Osteocyte (in vitro differentiated cells): ENCODE data around the gene UCN3. TPM values are rescaled to one million over a fixed set of nuclear protein-coding genes. Genes with fewer than 3 reads are reported as not detected.
"Not testable (repeated sequence)": the region's sequence is repeated elsewhere in the genome, so short reads cannot be mapped to it uniquely, and the experiment has no call there.

Experiments
- DNase-seq: peaks from one replicate; pipeline ENCODE4 v3.0.0; 2021; ENCODE audit warnings: mixed read lengths; ENCODE audit not compliant: unreplicated experiment; ENCODE audit errors: extremely low spot score
- H3K27ac Mint-ChIP-seq: one replicate; pipeline ENCODE4 v1.8.0; 2021; ENCODE audit warnings: mild to moderate bottlenecking, mixed read lengths; ENCODE audit not compliant: unreplicated experiment
- H3K27me3 Mint-ChIP-seq: one replicate; pipeline ENCODE4 v1.8.0; 2021; ENCODE audit warnings: mixed read lengths; ENCODE audit not compliant: unreplicated experiment
- H3K36me3 Mint-ChIP-seq: one replicate; pipeline ENCODE4 v1.8.0; 2021; ENCODE audit warnings: mixed read lengths; ENCODE audit not compliant: unreplicated experiment
- H3K4me1 Mint-ChIP-seq: one replicate; pipeline ENCODE4 v1.8.0; 2021; ENCODE audit warnings: mixed read lengths; ENCODE audit not compliant: unreplicated experiment
- H3K4me3 Mint-ChIP-seq: one replicate; pipeline ENCODE4 v1.8.0; 2021; ENCODE audit warnings: mild to moderate bottlenecking, moderate library complexity, mixed read lengths; ENCODE audit not compliant: unreplicated experiment
- H3K9me3 Mint-ChIP-seq: one replicate; pipeline ENCODE4 v1.8.0; 2021; ENCODE audit warnings: mixed read lengths; ENCODE audit not compliant: unreplicated experiment
- total RNA-seq: library from RNA; stranded (reverse); gene quantifications from 2 replicates; pipeline ENCODE4 v1.2.1, GENCODE V29; 2021
- TF ChIP-seq, protein P1 (sequence below): fragments of 200-600 bp; sonication (generic); IDR thresholded peaks from 2 replicates; pipeline ENCODE4 v1.5.0; 2021; ENCODE audit warnings: antibody characterized with exemption, mild to moderate bottlenecking, moderate library complexity

The UCN3 gene
- total RNA-seq, 1 donor from 2014 or later: not detected

DNA sequence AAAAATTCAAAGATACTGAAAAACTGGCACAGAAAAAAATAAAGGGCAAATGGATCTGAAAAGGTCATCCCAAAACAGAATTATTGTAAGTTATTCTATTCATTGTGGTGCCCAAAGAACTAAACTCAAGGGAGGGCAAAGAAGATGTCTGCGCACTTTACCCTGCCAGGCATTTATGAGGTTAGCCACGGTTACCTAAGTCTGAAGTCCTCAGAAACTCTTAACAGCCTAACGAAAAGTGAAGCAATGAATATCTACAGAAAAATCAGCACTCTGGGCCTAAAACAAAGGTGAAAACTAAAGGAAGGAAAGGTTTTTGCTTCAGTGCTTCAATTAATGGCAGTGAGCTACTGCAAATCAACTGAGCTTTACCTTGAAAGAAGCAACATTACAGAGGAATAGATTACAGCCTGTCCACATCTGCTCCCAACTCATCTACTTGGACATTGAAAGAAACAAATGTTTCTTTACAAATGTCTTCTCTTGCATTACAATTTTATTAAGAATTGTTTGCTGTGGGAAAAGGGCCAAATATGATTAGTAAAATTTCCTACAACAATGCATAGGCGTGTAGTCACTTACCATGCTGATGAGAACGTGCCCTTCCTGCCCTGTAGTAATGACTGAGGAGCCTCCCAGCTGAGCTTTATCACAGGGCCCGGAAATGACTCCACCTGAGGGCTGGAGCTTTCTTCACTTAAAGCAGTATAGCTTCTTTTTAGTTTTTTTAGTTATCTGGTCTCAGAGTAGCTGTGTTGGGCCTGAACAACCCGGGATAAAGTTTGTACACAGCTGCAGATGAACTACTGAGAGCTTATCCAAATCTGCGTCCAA lies 39.7 kb downstream of the UCN3 start, which contains the start of gene TUBAL3:
TUBAL3 (minus strand) TSS at position 621 of the 834 bp plus-strand sequence; CDS start at position 585, 36 bp downstream.
- no peak within 1 kb of the TSS for H3K4me3 Mint-ChIP-seq

DNA sequence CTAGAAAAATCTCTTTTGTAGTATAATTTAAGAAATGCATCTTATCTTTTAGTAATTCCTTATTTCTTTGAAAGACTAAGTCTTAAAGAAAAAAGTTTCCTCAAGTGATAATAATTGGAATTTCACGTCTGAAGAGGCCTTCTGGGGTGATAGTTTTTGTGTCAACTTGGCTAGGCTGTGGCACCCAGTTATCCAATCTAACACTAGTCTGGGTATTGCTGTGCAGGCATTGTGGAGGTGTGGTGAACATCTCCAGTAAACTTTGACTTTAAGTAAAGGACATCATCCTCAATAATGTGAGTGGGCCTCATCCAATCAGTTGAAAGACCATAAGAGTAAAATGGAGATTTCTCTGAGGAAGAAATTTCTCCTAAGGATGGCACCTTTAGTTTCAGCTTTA lies 42.2 kb downstream of the UCN3 start:
- H3K27me3 Mint-ChIP-seq: peaks cover 55% of the 10 kb centered on the region
- TF ChIP-seq, protein P1, sequence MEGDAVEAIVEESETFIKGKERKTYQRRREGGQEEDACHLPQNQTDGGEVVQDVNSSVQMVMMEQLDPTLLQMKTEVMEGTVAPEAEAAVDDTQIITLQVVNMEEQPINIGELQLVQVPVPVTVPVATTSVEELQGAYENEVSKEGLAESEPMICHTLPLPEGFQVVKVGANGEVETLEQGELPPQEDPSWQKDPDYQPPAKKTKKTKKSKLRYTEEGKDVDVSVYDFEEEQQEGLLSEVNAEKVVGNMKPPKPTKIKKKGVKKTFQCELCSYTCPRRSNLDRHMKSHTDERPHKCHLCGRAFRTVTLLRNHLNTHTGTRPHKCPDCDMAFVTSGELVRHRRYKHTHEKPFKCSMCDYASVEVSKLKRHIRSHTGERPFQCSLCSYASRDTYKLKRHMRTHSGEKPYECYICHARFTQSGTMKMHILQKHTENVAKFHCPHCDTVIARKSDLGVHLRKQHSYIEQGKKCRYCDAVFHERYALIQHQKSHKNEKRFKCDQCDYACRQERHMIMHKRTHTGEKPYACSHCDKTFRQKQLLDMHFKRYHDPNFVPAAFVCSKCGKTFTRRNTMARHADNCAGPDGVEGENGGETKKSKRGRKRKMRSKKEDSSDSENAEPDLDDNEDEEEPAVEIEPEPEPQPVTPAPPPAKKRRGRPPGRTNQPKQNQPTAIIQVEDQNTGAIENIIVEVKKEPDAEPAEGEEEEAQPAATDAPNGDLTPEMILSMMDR: no peak
- no peaks in the 10 kb centered on the region for H3K4me1 Mint-ChIP-seq
- DNase-seq: no peak
- no peak overlapping the region for H3K4me3 Mint-ChIP-seq
- H3K9me3 Mint-ChIP-seq: no peaks in the 10 kb centered on the region
- H3K27ac Mint-ChIP-seq: no peak overlapping the region
- H3K36me3 Mint-ChIP-seq: peaks cover 3% of the 10 kb centered on the region

More for the DNA sequence above, 39.7 kb downstream of the UCN3 start, which contains the start of gene TUBAL3:
- DNase-seq: no peak
- Mint-ChIP-seq H3K36me3 (peaks cover 3% of the 10 kb centered on the region), H3K4me1 (no peaks in the 10 kb centered on the region), H3K27me3 (peaks cover 54% of the 10 kb centered on the region), H3K27ac (no peak within 1 kb of the TSS), H3K9me3 (no peaks in the 10 kb centered on the region)
- TF ChIP-seq, protein P1: no peak

DNA sequence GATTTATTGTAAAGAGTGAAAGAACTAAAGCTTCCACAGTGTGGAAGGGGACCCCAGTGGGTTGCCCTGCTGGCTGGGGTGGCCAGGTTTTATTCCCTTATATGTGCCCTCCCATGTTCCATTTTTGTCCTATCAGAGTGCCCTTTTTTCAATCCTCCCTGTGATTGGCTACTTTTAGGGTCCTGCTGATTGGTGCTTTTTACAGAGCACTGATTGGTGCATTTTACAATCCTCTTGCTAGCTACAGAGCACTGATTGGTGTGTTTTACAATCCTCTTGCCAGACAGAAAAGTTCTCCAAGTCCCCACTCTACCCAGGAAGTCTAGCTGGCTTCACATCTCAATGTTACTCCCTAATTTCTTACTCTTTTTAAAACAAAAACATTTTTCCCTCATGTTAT lies 46.0 kb downstream of the UCN3 start:
- not testable (repeated sequence) for H3K4me3 Mint-ChIP-seq, DNase-seq, H3K36me3 Mint-ChIP-seq, H3K9me3 Mint-ChIP-seq, H3K4me1 Mint-ChIP-seq, H3K27ac Mint-ChIP-seq
- H3K27me3 Mint-ChIP-seq: peaks cover 26% of the 10 kb centered on the region

DNA sequence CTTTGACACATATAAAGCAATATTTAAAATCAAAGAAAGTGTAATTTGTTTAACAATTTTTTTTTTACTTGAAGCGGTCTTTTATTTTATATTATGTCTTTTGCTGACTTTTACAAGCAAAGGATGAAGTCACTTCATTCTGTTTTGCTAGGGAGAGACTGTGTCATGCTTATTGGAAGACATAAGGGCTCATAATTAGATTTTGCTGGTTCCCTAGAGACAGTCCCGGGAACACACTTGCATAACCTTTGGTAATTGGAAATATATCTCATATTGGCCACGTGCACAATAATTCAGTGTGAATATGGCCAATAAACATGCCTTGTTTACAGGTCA lies 47.1 kb downstream of the UCN3 start:
- Mint-ChIP-seq H3K36me3 (peaks cover 3% of the 10 kb centered on the region), H3K27me3 (peaks cover 26% of the 10 kb centered on the region), H3K27ac (no peak overlapping the region), H3K9me3 (no peaks in the 10 kb centered on the region), H3K4me3 (peak overlapping the region; percentile 71), H3K4me1 (peaks cover 3% of the 10 kb centered on the region)
- TF ChIP-seq, protein P1: no peak
- DNase-seq: no peak

DNA sequence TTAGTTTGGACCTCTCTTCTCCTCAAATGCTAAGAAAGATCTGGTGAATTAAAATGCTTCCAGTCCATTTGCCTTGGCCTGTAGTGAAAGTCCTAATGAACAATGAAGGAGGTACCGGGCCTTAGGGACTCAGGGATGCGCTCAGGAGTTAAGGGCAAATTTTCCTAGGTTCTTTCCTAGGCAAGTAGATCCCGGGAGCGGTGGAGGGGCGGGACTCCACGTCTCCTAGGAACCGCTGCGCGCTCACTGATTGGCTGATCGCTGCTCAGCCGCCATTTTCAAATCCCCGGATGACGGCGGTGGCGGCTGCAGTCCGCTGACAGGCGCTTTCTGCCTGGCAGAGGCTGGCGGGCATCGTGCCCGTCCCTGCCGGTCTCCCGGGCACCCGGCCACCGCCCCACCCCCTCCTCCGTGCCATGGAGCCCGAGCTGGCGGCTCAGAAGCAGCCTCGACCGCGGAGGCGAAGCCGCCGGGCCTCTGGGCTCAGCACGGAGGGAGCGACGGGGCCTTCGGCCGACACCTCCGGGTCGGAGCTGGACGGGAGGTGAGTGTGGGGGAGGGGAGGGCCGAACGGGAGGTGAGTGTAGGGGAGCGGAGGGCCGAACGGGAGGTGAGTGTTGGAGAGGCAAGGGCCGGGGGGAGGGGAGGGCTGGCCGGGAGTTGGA lies 47.6 kb downstream of the UCN3 start, which contains the start of gene NET1:
NET1 (plus strand) TSS at position 281 of the 665 bp plus-strand sequence; CDS start at position 417, 136 bp downstream.
- no peak within 1 kb of the TSS for H3K27ac Mint-ChIP-seq
- peaks cover 3% of the 10 kb centered on the region for H3K4me1 Mint-ChIP-seq
- no peaks in the 10 kb centered on the region for H3K9me3 Mint-ChIP-seq
- H3K36me3 Mint-ChIP-seq: peaks cover 4% of the 10 kb centered on the region
- DNase-seq: peak; percentile 96
- H3K27me3 Mint-ChIP-seq: peaks cover 26% of the 10 kb centered on the region
- H3K4me3 Mint-ChIP-seq: peak within 1 kb of the TSS; percentile 71
- TF ChIP-seq, protein P1: no peak
